ENCODE results near the gene IRF4.
"Not testable (repeated sequence)": the region's sequence is repeated elsewhere in the genome, so short reads cannot be mapped to it uniquely, and the experiment has no call there.

Gene IRF4

GRCh38 chr6:423055-423798 is 31.7 kb downstream of the IRF4 start:
- no peak for TF ChIP-seq CTCF (IDR thresholded peaks at IDR 0.05; ENCODE audit: low read depth, low read length, missing control alignments)
- DNase-seq (ENCODE audit: extremely low read depth, low read depth), result no peak
- no peak overlapping the region for H3K4me3 ChIP-seq (replicated peaks; ENCODE audit: low read depth, low read length)

GRCh38 chr6:423799-424345 is 32.3 kb downstream of the IRF4 start:
- H3K4me3 ChIP-seq (replicated peaks; ENCODE audit: low read depth, low read length), result no peak overlapping the region
- DNase-seq (ENCODE audit: extremely low read depth, low read depth), result no peak
- TF ChIP-seq CTCF (IDR thresholded peaks at IDR 0.05; ENCODE audit: low read depth, low read length, missing control alignments), result no peak

- no peak overlapping the region for H3K4me3 ChIP-seq (replicated peaks; ENCODE audit: low read depth, low read length)
- no peak for DNase-seq (ENCODE audit: extremely low read depth, low read depth)
- TF ChIP-seq CTCF (IDR thresholded peaks at IDR 0.05; ENCODE audit: low read depth, low read length, missing control alignments), result no peak
These were observed 33.3 kb downstream of the IRF4 start for GRCh38 chr6:424741-425417.

GRCh38 chr6:425418-425788 is 33.9 kb downstream of the IRF4 start:
- DNase-seq (ENCODE audit: extremely low read depth, low read depth); H3K4me3 ChIP-seq (replicated peaks; ENCODE audit: low read depth, low read length): not testable (repeated sequence)

- DNase-seq (ENCODE audit: extremely low read depth, low read depth); H3K4me3 ChIP-seq (replicated peaks; ENCODE audit: low read depth, low read length): not testable (repeated sequence)
These were observed 34.7 kb downstream of the IRF4 start for GRCh38 chr6:426198-426738.

- no peak overlapping the region for H3K4me3 ChIP-seq (replicated peaks; ENCODE audit: low read depth, low read length)
- TF ChIP-seq CTCF (IDR thresholded peaks at IDR 0.05; ENCODE audit: low read depth, low read length, missing control alignments), result no peak
- no peak for DNase-seq (ENCODE audit: extremely low read depth, low read depth)
These were observed 36.6 kb downstream of the IRF4 start for GRCh38 chr6:428047-428603.

- no peak overlapping the region for H3K4me3 ChIP-seq (replicated peaks; ENCODE audit: low read depth, low read length)
- no peak for TF ChIP-seq CTCF (IDR thresholded peaks at IDR 0.05; ENCODE audit: low read depth, low read length, missing control alignments)
- DNase-seq (ENCODE audit: extremely low read depth, low read depth), result no peak
These were observed 38.1 kb downstream of the IRF4 start for GRCh38 chr6:429515-430121.

All from HFF-Myc (cell line).